Skin epidermis (tissue), 12 donors: ENCODE data around the gene ETS2.

Experiments used
- H3K27ac ChIP-seq, 21 experiments: fragments of 200-600 bp; sonication (generic) in 11 of 21; one replicate each; pipeline ENCODE4 v1.5.0; 2020; ENCODE audit warnings: mild to moderate bottlenecking in 3 of 21, inconsistent platforms in 2 of 21, moderate library complexity in 2 of 21
- H3K4me3 ChIP-seq, 7 experiments: fragments of 200-600 bp; sonication (generic) in 2 of 7; one replicate each; pipeline ENCODE4 v1.5.0; 2020; ENCODE audit warnings: inconsistent platforms in 2 of 7, mild to moderate bottlenecking in 2 of 7, moderate library complexity in 1 of 7

ETS2 gene

GRCh38 chr21:38849776-38850175 is 44.0 kb downstream of the ETS2 start:
- Histone ChIP-seq H3K27ac (no peak overlapping the region), H3K4me3 (no peak overlapping the region)

- H3K27ac ChIP-seq: no peak overlapping the region
- no peak overlapping the region for H3K4me3 ChIP-seq
Measured at GRCh38 chr21:38850277-38850951, 44.7 kb downstream of the ETS2 start.

- Histone ChIP-seq H3K4me3 (no peak overlapping the region), H3K27ac (no peak overlapping the region)
Measured at GRCh38 chr21:38851101-38851500, 45.4 kb downstream of the ETS2 start.

GRCh38 chr21:38852278-38852677 is 46.5 kb downstream of the ETS2 start:
- peak overlapping the region in 6 of 21 experiments; percentile 11 to 57 (median 40) for H3K27ac ChIP-seq
- no peak overlapping the region for H3K4me3 ChIP-seq

GRCh38 chr21:38852708-38853107 is 47.0 kb downstream of the ETS2 start:
- H3K4me3 ChIP-seq: no peak overlapping the region
- H3K27ac ChIP-seq: peak overlapping the region in 7 of 21 experiments; percentile 11 to 57 (median 35)

GRCh38 chr21:38853421-38853919 is 47.7 kb downstream of the ETS2 start:
- no peak overlapping the region for H3K4me3 ChIP-seq
- peak overlapping the region in 3 of 21 experiments; percentile 34 to 57 (median 45) for H3K27ac ChIP-seq

- Histone ChIP-seq H3K4me3 (no peak overlapping the region), H3K27ac (no peak overlapping the region)
Measured at GRCh38 chr21:38857152-38857825, 51.6 kb downstream of the ETS2 start.

- Histone ChIP-seq H3K27ac (no peak overlapping the region), H3K4me3 (no peak overlapping the region)
Measured at GRCh38 chr21:38858026-38858811, 52.5 kb downstream of the ETS2 start.

GRCh38 chr21:38858812-38859205 is 53.1 kb downstream of the ETS2 start:
- Histone ChIP-seq H3K27ac (no peak overlapping the region), H3K4me3 (no peak overlapping the region)

- no peak overlapping the region for H3K4me3 ChIP-seq
- H3K27ac ChIP-seq: no peak overlapping the region
Measured at GRCh38 chr21:38859852-38860251, 54.1 kb downstream of the ETS2 start.

GRCh38 chr21:38861056-38861455 is 55.3 kb downstream of the ETS2 start:
- Histone ChIP-seq H3K27ac (no peak overlapping the region), H3K4me3 (no peak overlapping the region)

- H3K27ac ChIP-seq: no peak overlapping the region
- H3K4me3 ChIP-seq: no peak overlapping the region
Measured at GRCh38 chr21:38861989-38862683, 56.4 kb downstream of the ETS2 start.

- no peak overlapping the region for H3K27ac ChIP-seq
- H3K4me3 ChIP-seq: no peak overlapping the region
Measured at GRCh38 chr21:38863291-38863690, 57.6 kb downstream of the ETS2 start.

- Histone ChIP-seq H3K27ac (no peak overlapping the region), H3K4me3 (no peak overlapping the region)
Measured at GRCh38 chr21:38863843-38864363, 58.2 kb downstream of the ETS2 start.

- no peak overlapping the region for H3K27ac ChIP-seq
Measured at GRCh38 chr21:38864964-38865363, 59.2 kb downstream of the ETS2 start.

GRCh38 chr21:38869196-38869595 is 63.5 kb downstream of the ETS2 start:
- Histone ChIP-seq H3K27ac (no peak overlapping the region), H3K4me3 (no peak overlapping the region)

More at GRCh38 chr21:38864964-38865363, 59.2 kb downstream of the ETS2 start:
- no peak overlapping the region for H3K4me3 ChIP-seq

- H3K27ac ChIP-seq: no peak overlapping the region
Measured at GRCh38 chr21:38869946-38870345, 64.2 kb downstream of the ETS2 start.

More at GRCh38 chr21:38869946-38870345, 64.2 kb downstream of the ETS2 start:
- no peak overlapping the region for H3K4me3 ChIP-seq
